Measurements from ENCODE around the gene GABRR3. TPM values are rescaled to one million over a fixed set of nuclear protein-coding genes. Genes with fewer than 3 reads are reported as not detected.

Gene GABRR3
- total RNA-seq, 4 donors from 2014 or later = not detected

DNA sequence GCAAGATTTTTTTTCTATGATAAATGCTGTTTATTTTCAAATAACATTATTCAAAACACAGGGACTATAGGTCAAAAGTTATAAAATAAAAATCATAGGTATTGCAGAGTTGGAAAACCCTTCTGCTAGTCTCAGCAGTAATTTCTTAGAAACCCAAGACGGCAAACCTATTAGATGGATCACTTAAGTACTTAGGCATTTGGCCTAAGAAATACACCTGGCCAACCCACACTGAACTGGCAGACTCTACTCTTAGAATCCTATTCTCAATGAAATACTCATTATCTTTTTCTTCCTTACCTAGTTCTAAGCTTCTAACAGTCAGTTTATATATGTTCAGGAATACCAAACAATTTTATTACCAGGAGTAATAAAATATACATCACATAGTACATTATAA lies 32.4 kb downstream of the GABRR3 start:
- ATAC-seq (ENCODE audit: low FRiP score) (no peak), DNase-seq (ENCODE audit: low spot score) (no peak)
- TF ChIP-seq, protein P1, sequence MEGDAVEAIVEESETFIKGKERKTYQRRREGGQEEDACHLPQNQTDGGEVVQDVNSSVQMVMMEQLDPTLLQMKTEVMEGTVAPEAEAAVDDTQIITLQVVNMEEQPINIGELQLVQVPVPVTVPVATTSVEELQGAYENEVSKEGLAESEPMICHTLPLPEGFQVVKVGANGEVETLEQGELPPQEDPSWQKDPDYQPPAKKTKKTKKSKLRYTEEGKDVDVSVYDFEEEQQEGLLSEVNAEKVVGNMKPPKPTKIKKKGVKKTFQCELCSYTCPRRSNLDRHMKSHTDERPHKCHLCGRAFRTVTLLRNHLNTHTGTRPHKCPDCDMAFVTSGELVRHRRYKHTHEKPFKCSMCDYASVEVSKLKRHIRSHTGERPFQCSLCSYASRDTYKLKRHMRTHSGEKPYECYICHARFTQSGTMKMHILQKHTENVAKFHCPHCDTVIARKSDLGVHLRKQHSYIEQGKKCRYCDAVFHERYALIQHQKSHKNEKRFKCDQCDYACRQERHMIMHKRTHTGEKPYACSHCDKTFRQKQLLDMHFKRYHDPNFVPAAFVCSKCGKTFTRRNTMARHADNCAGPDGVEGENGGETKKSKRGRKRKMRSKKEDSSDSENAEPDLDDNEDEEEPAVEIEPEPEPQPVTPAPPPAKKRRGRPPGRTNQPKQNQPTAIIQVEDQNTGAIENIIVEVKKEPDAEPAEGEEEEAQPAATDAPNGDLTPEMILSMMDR (IDR thresholded peaks at IDR 0.05) = no peak

GRCh38 chr3:97999994-98000393 lies 35.1 kb downstream of the GABRR3 start:
- TF ChIP-seq, protein P1 (IDR thresholded peaks at IDR 0.05) = no peak
- no peak for DNase-seq (ENCODE audit: low spot score)
- no peak for ATAC-seq (ENCODE audit: low FRiP score)

DNA sequence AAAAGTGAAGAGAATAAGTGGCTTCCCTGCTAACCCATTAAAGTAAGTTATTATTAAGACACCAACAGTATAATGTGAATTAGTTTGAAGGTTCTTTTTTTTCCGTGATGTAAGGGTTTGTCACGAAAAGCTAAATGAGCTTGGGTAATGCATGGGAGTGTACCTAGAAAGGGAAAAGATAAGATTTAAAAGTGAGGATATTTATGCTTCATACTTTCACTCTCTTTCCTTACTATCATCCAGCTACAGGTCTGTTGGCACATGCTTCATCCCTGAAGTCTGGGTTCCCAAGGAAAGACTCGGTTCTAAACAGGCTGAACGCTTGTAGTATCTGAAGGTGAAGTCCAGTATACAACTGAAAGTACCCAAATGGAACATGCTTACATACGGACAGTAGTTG lies 36.0 kb downstream of the GABRR3 start:
- ATAC-seq (ENCODE audit: low FRiP score) (peak; percentile 81), DNase-seq (ENCODE audit: low spot score) (no peak)
- TF ChIP-seq, protein P1 (IDR thresholded peaks at IDR 0.05) = no peak

DNA sequence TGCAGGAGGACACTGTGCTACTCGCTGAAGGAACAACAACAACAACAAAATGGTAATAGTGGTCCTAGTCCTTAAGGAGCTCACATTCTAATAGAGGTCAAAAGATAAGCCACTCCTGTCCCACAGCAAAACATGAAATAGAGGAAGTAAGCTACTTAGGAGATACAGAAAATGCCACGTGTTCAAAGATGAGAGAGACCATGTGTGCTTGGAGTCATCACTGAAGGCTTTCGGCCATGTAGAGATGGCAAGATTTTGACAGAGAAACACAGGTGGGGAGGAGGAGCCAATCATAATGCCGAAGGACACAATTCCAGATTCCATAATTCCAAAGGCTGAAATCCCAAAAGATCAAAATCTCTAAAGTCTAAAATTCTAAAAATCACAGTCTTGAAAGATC lies 38.1 kb downstream of the GABRR3 start:
- TF ChIP-seq, protein P1 (IDR thresholded peaks at IDR 0.05) = no peak
- DNase-seq (ENCODE audit: low spot score) = no peak
- ATAC-seq (ENCODE audit: low FRiP score) = no peak

- TF ChIP-seq, protein P1 (IDR thresholded peaks at IDR 0.05) = no peak
- ATAC-seq (ENCODE audit: low FRiP score) = no peak
- DNase-seq (ENCODE audit: low spot score) = no peak
Measured at GRCh38 chr3:97994328-97994945, 40.7 kb downstream of the GABRR3 start.

DNA sequence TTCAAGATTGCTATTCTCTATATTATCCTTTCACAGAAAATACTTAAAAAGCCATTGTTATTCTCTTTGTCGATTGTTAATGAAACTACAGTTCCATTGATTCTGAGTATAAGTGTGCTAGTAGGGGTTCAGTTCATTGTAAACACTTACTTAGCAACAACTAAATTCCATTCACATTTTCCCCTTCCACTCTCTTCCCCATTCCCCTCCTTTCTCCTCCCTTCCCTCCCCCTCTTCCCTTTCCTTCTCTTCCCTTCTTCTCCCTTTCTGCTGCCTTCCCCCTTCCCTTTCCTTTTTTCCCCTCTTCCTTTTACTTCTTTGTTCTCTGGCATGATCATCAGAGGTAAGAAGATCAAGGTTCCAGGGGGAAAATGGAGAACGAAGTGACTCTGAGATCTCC lies 41.6 kb downstream of the GABRR3 start:
- no peak for ATAC-seq (ENCODE audit: low FRiP score)
- DNase-seq (ENCODE audit: low spot score) = no peak
- TF ChIP-seq, protein P1 (IDR thresholded peaks at IDR 0.05) = no peak

- ATAC-seq (ENCODE audit: low FRiP score) (no peak), DNase-seq (ENCODE audit: low spot score) (no peak)
- TF ChIP-seq, protein P1 (IDR thresholded peaks at IDR 0.05) = no peak
Measured at GRCh38 chr3:97992547-97993173, 42.5 kb downstream of the GABRR3 start.

All from omental fat pad (tissue), 4 donors.